Immature natural killer cell (primary cell): ENCODE measurements around the gene ATP5F1C. TPM values are rescaled to one million over a fixed set of nuclear protein-coding genes. Genes with fewer than 3 reads are reported as not detected.
A peak's percentile ranks its signal among the peaks of the same experiment; 100 is the strongest.
"Not testable (repeated sequence)": the region's sequence is repeated elsewhere in the genome, so short reads cannot be mapped to it uniquely, and the experiment has no call there.

Experiments used
- DNase-seq, 3 donors: peaks; one replicate each; pipeline ENCODE4 v3.0.0; 2022; ENCODE audit warnings: mixed read lengths in 1 of 3
- H3K27ac Mint-ChIP-seq, 6 donors: one replicate each; pipeline ENCODE4 v1.8.0; 2020; ENCODE audit warnings: mixed read lengths in 6 of 6, mild to moderate bottlenecking in 5 of 6, inconsistent platforms in 4 of 6, moderate library complexity in 3 of 6
- H3K27me3 Mint-ChIP-seq, 3 donors: one replicate each; pipeline ENCODE4 v1.8.0; 2020 to 2021; ENCODE audit warnings: low read depth in 3 of 3, mild to moderate bottlenecking in 3 of 3, mixed read lengths in 3 of 3, moderate library complexity in 3 of 3, inconsistent platforms in 1 of 3
- H3K36me3 Mint-ChIP-seq, 3 donors: one replicate each; pipeline ENCODE4 v1.8.0; 2020; ENCODE audit warnings: mixed read lengths in 3 of 3, inconsistent platforms in 2 of 3, mild to moderate bottlenecking in 2 of 3
- H3K4me1 Mint-ChIP-seq, 2 donors: one replicate each; pipeline ENCODE4 v1.8.0; 2020; ENCODE audit warnings: inconsistent platforms in 2 of 2, mild to moderate bottlenecking in 2 of 2, mixed read lengths in 2 of 2, moderate library complexity in 1 of 2
- H3K4me3 Mint-ChIP-seq, 5 donors: one replicate each; pipeline ENCODE4 v1.8.0; 2020; ENCODE audit warnings: mild to moderate bottlenecking in 5 of 5, mixed read lengths in 5 of 5, inconsistent platforms in 3 of 5, moderate library complexity in 3 of 5
- H3K9me3 Mint-ChIP-seq, 6 donors: one replicate each; pipeline ENCODE4 v1.8.0; 2020; ENCODE audit warnings: mild to moderate bottlenecking in 6 of 6, mixed read lengths in 6 of 6, inconsistent platforms in 4 of 6, moderate library complexity in 3 of 6
- polyA plus RNA-seq, 3 donors: library from polyadenylated mRNA; unstranded; fragments of 300-500 nt; fragmentation: Illumina TruSeq; gene quantifications; one replicate each; pipeline ENCODE4 v1.2.3, GENCODE V29; 2021

ATP5F1C gene
- polyA plus RNA-seq: 100 to 1,000 TPM; 377 to 560 (median 441) TPM

DNA sequence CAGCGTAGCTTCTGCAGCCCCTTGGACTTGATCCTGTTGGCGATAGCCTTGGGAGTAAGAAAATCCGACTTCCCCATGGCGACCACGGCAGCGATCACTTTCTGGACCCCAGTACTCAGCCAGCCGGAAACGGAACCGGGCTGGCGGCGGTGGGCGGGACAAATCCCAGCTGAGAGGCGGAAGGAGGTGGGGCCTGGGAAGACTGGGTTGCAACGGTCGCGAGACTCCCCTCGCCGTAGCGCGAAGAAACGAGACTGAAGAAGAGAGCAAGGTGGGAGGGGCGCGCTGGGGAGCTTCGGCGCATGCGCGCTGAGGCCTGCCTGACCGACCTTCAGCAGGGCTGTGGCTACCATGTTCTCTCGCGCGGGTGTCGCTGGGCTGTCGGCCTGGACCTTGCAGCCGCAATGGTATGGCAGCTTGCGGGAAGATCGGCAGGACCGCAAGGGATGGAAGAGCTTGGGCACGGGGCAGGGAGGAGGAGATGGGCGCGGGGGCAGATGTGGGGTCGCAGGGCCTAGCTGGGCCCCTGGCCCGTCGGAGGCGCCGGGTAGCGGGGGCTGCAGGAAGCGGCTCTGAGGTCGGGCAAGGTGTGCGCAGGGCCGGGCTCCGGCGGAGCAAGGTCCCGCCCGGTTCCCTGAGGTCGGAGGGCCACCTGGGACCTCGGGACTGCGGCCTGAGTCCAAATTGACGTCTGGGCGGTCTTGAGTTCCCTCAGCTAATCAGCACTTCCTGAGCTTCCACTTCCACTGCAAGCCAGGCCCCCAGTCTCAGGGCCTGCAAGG is at the start of gene ATP5F1C, which contains the start of gene KIN:
Gene ATP5F1C (plus strand): TSS at position 321 of the 782 bp plus-strand sequence. CDS start 31 bp downstream, at position 352.
Gene KIN (minus strand): TSS at position 137 of the 782 bp plus-strand sequence. CDS start 60 bp downstream, at position 77.
- DNase-seq: peak; percentile 97 to 98 (median 98)
- Mint-ChIP-seq H3K27me3 (peaks cover 0 to 2% (median 0%) of the 10 kb centered on the region in 3 donors), H3K9me3 (no peaks in the 10 kb centered on the region), H3K36me3 (peaks cover 0 to 8% (median 0%) of the 10 kb centered on the region in 3 donors), H3K4me1 (peaks cover 0 to 61% of the 10 kb centered on the region in 2 donors), H3K27ac (peak within 1 kb of the TSS in 2 of 6 donors; percentile 85 to 86), H3K4me3 (no peak within 1 kb of the TSS)

DNA sequence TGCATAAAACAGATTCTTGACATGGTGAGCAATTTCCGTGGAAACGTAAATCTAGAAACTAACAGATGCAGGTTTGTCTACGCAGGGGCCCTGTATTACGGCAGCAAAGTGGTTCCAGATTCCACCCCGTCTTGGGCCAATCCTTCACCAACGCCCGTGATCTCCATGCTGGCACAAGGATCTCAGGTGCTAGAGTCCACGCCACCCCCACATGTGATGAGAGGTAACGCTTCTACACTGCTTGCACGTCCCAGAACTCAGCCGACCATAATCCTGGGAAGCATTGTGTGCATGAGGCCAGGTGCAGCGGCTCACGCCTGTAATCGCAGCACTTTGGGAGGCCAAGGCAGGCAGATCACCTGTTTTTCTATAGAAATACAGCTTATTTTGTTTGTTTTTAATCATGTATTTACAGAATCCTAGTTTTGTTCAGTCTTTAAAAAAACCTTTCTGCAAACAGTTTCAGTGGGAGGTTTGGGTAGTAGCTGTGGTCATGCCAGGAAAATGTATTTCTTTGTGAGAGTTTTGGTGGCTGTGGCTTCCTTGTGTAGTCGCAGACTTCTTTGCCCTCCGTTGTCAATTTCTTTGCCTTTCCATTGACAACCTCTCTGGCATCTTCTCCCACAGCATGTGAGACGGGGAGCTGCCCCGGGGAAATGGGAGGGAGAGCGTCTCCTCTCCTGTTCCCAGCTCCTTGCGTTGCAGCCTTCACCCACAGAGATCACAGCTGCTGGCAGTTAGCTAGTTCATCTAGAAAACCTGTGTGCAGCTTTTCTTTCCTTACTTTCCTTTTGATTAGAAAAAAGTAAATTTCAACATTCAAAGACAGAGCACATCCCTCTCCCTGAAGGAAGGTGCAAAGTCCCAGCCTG is 49.2 kb upstream of the ATP5F1C start:
- H3K4me1 Mint-ChIP-seq: no peaks in the 10 kb centered on the region
- DNase-seq: no peak
- H3K36me3 Mint-ChIP-seq: no peaks in the 10 kb centered on the region
- H3K9me3 Mint-ChIP-seq: no peaks in the 10 kb centered on the region
- H3K27ac Mint-ChIP-seq: no peak overlapping the region
- peaks cover 1 to 4% (median 3%) of the 10 kb centered on the region in 3 donors for H3K27me3 Mint-ChIP-seq
- H3K4me3 Mint-ChIP-seq: no peak overlapping the region

DNA sequence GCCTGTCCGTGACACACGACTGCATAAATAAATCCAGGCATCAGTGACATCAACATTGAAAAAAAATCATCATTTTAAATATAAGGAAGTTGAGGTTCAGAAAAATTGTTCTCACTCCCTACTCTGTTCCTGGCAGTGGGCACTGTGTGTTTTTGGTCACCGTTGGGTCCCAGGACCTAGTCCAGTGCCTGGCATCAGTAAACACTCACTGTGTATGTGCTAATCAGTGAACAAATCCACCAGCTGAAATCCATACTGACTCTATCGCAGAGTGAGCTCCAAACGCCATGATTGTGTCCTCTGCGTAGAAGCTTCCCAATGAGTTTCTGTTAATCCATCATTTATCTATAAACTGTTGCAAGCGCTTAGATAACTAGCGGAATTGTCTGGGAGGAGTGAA is 43.7 kb upstream of the ATP5F1C start:
- Mint-ChIP-seq H3K4me3 (no peak overlapping the region), H3K9me3 (no peaks in the 10 kb centered on the region), H3K4me1 (no peaks in the 10 kb centered on the region), H3K27me3 (peaks cover 0 to 4% (median 0%) of the 10 kb centered on the region in 3 donors), H3K36me3 (peaks cover 0 to 3% (median 3%) of the 10 kb centered on the region in 3 donors), H3K27ac (no peak overlapping the region)
- DNase-seq: no peak

DNA sequence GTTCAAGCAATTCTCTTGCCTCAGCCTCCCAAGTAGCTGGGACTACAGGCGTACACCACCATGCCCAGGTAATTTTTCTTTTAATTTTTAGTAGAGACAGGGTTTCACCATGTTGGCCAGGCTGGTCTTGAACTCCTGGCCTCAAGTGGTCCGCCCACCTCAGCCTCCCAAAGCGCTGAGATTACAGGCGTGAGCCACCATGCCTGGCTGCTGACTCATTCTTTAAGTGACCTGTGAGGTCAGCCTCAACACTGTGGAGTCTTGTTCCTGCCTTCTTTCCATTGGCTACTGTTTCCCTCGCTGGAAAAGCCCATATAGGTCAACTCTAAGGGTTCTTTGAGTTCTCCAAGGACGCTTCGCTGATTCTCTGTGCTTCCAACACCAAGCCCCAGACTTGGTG is 39.3 kb upstream of the ATP5F1C start:
- not testable (repeated sequence) for H3K27me3 Mint-ChIP-seq, H3K4me3 Mint-ChIP-seq, H3K27ac Mint-ChIP-seq, H3K9me3 Mint-ChIP-seq, DNase-seq, H3K4me1 Mint-ChIP-seq
- H3K36me3 Mint-ChIP-seq: peaks cover 10 to 31% (median 15%) of the 10 kb centered on the region in 3 donors

DNA sequence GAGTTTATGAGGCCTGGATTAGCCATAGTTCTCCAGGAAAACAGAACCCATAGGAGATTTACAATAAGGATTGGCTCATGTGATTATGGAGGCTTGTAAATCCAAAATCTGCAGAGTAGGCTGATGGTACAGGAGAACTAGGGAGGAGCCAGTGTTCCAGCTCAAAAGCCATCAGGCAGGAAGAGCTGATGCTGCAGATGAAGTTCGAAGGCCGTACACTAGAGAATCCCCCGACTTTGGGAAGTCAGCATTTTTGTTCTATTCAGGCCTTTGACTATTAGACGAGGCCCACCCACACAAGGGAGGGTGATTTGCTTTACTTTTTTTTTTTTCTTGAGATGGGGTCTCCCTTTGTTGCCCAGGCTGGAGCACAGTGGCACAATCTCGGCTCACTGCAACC is 37.8 kb upstream of the ATP5F1C start:
- no peak overlapping the region for H3K4me3 Mint-ChIP-seq

DNA sequence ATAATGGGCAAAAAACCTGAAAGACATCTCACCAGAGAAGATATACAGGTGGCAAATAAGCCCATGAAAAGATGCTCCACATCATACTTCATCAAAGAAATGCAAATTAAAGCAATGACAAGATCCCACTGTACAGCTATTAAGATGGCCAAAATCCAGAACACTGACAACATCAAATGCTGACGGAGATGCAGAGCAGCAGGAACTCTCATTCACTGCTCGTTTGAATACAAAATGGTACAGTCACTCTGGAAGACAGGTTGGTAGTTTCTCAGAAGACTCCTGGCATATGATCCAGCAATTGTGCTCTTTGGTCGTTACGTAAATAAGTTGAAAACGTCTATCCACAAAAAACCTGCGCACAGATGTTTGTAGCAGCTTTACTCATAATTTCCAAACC is 35.7 kb upstream of the ATP5F1C start:
- no peak for DNase-seq
- no peaks in the 10 kb centered on the region for H3K9me3 Mint-ChIP-seq
- H3K27ac Mint-ChIP-seq: peak overlapping the region in 1 of 6 donors; percentile 8
- H3K27me3 Mint-ChIP-seq: peaks cover 0 to 3% (median 2%) of the 10 kb centered on the region in 3 donors
- H3K36me3 Mint-ChIP-seq: peaks cover 14 to 47% (median 22%) of the 10 kb centered on the region in 3 donors
- H3K4me1 Mint-ChIP-seq: no peaks in the 10 kb centered on the region
- no peak overlapping the region for H3K4me3 Mint-ChIP-seq

More for the DNA sequence above, 37.8 kb upstream of the ATP5F1C start:
- H3K4me1 Mint-ChIP-seq: no peaks in the 10 kb centered on the region
- no peak for DNase-seq
- H3K9me3 Mint-ChIP-seq: no peaks in the 10 kb centered on the region
- H3K27ac Mint-ChIP-seq: no peak overlapping the region
- H3K27me3 Mint-ChIP-seq: peaks cover 0 to 4% (median 3%) of the 10 kb centered on the region in 3 donors
- H3K36me3 Mint-ChIP-seq: peaks cover 12 to 36% (median 19%) of the 10 kb centered on the region in 3 donors

DNA sequence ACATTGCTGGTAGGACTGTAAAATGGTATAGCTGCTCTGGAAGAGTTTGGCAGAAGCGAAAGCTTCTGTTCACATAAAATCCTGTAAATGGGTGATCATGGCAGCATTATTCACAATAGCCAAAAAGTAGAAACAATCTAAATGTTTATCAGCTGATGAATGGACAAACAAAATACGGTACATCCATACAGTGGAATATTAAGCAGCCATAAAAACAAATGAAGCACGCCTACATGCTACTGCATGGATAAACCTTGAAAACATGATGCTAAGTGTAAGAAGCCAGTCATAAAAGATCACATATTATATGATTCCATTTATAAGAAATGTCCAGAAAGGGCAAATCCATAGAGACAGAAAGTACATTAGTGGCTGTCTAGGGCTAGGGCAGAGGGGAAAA is 32.9 kb upstream of the ATP5F1C start:
- Mint-ChIP-seq H3K36me3 (peaks cover 23 to 56% (median 33%) of the 10 kb centered on the region in 3 donors), H3K27ac (no peak overlapping the region), H3K9me3 (no peaks in the 10 kb centered on the region), H3K27me3 (peaks cover 0 to 2% (median 1%) of the 10 kb centered on the region in 3 donors), H3K4me1 (no peaks in the 10 kb centered on the region), H3K4me3 (no peak overlapping the region)
- no peak for DNase-seq

DNA sequence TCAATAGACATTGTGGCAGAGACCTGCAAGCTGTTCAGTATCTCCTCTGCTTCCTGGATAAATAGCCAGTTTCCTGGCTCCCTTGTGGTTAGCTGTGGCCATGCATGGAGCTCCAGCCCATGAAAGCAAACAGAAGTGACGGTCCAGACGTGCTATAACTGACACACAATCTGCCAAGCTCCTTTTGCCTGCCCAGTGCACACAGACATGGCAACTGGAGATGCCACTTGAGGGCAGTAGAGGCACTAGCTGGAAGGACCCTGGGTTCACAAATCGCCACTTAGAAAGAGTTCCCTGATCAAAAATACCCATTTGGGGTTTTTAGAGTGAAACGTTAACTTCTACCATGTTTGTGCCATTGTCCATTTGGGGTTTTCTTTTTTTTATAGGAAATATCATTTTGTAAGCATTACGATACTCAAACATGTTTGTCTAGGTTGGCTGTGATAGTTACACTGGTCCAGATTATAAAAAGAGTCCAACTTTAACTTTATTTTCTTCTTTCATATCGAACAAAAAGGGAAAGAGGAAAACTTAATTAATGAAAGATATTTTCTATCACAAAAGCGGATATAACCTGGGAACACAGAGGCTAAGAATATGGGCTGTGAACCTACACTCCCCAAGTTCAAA is 31.5 kb upstream of the ATP5F1C start:
- peaks cover 0 to 2% (median 0%) of the 10 kb centered on the region in 3 donors for H3K27me3 Mint-ChIP-seq
- H3K4me3 Mint-ChIP-seq: no peak overlapping the region
- H3K4me1 Mint-ChIP-seq: no peaks in the 10 kb centered on the region
- H3K9me3 Mint-ChIP-seq: no peaks in the 10 kb centered on the region
- H3K27ac Mint-ChIP-seq: no peak overlapping the region
- H3K36me3 Mint-ChIP-seq: peaks cover 33 to 53% (median 40%) of the 10 kb centered on the region in 3 donors
- peak in 1 of 3 donors; percentile 3 for DNase-seq

DNA sequence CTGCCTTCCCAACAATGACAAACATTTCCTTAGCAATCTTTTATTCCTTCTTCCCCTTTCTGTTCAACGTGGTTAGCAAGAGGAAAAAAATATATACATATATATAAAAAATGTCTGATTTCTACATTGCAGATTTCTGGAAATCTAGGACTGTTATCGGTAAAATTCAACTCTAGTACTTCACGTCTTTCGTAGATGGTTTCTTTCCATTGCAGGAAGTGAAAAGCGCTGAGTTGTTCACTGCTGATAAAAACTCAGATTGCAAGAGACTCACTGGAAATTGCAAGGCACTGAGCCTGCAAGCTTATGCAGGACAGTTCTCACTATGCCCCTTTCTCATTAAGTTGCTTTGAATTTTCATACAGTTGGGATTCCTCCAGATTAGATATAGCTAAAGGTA is 24.0 kb upstream of the ATP5F1C start:
- peaks cover 0 to 2% of the 10 kb centered on the region in 2 donors for H3K4me1 Mint-ChIP-seq
- no peak for DNase-seq
- H3K27me3 Mint-ChIP-seq: no peaks in the 10 kb centered on the region
- no peaks in the 10 kb centered on the region for H3K9me3 Mint-ChIP-seq
- peaks cover 36 to 50% (median 48%) of the 10 kb centered on the region in 3 donors for H3K36me3 Mint-ChIP-seq
- no peak overlapping the region for H3K4me3 Mint-ChIP-seq
- H3K27ac Mint-ChIP-seq: peak overlapping the region in 1 of 6 donors; percentile 16

DNA sequence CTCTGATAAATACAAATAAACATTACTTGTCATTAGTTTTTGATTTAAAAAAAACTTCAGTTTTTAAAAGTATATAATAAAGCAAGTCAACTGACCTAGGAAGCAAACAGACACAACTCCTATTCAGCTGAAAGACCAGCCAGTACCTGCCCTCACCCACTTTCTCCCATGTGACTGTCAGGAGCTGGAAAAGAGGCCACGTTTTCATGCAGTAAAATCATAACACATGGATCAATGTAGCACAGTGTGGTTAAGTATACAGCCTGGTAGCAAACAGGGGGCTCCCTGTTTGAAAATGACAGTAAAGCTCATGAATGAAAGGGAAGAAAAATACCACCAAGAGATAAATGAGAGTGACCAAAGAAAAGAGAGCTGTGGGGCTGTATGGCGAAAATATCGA is 21.7 kb upstream of the ATP5F1C start:
- H3K36me3 Mint-ChIP-seq: peaks cover 36 to 56% (median 38%) of the 10 kb centered on the region in 3 donors
- H3K27me3 Mint-ChIP-seq: no peaks in the 10 kb centered on the region
- H3K4me3 Mint-ChIP-seq: no peak overlapping the region
- H3K9me3 Mint-ChIP-seq: no peaks in the 10 kb centered on the region
- H3K4me1 Mint-ChIP-seq: peaks cover 0 to 2% of the 10 kb centered on the region in 2 donors
- H3K27ac Mint-ChIP-seq: no peak overlapping the region
- DNase-seq: no peak

DNA sequence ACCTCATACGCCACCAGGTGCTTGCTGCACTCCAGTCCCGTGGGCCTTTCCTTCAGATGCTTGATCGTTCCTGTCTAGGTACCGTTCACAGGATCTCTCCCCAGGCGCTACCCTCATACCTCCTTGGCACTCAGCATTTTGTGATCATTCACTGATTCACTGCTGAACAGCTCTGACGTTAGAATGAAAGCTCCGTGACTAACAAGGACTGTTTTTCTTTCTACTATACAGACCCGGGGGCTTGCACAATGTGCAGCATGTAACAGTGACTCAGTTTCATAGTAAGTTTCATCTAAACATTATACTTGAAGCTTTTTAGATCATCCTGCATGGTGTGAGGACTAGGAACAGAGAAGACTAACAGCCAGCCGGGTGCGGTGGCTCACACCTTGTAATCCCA is 20.8 kb upstream of the ATP5F1C start:
- no peaks in the 10 kb centered on the region for H3K27me3 Mint-ChIP-seq

DNA sequence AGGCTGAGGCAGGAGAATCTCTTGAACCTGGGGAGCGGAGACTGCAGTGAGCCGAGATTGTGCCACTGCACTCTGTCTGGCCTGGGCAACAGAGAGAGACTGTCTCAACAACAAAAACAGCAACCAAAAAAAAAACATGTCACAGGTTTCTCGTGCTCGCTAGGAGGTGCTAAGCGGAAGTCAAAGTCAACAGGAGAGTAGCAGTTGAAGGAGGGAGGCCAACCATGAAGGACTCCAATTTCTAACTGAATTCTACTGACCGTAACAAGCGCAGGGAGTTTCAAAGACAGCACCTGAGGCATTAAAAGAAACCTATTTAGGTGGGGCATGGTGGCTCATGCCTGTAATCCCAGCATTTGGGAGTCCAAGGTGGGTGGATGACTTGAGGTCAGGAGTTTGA is 19.6 kb upstream of the ATP5F1C start:
- Mint-ChIP-seq H3K4me1 (peaks cover 0 to 2% of the 10 kb centered on the region in 2 donors), H3K36me3 (peaks cover 30 to 57% (median 35%) of the 10 kb centered on the region in 3 donors), H3K4me3 (no peak overlapping the region), H3K27ac (peak overlapping the region in 1 of 6 donors; percentile 34), H3K27me3 (no peaks in the 10 kb centered on the region), H3K9me3 (no peaks in the 10 kb centered on the region)
- no peak for DNase-seq

More for the DNA sequence above, 20.8 kb upstream of the ATP5F1C start:
- Mint-ChIP-seq H3K27ac (no peak overlapping the region), H3K9me3 (no peaks in the 10 kb centered on the region), H3K36me3 (peaks cover 34 to 58% (median 36%) of the 10 kb centered on the region in 3 donors), H3K4me1 (peaks cover 0 to 2% of the 10 kb centered on the region in 2 donors), H3K4me3 (no peak overlapping the region)
- no peak for DNase-seq
